HG02759 (cell line): ENCODE measurements around the gene RECK.
"Not testable (repeated sequence)": the region's sequence is repeated elsewhere in the genome, so short reads cannot be mapped to it uniquely, and the experiment has no call there.

Experiments
- ATAC-seq: cut with Tn5 transposase; IDR thresholded peaks from one replicate; pipeline ENCODE4 v1.9.1; 2021; ENCODE audit warnings: mild to moderate bottlenecking, moderate library complexity; ENCODE audit not compliant: unreplicated experiment

RECK gene

GRCh38 chr9:36063804-36064447, 27.2 kb downstream of the RECK start:
- no peak for ATAC-seq

DNA sequence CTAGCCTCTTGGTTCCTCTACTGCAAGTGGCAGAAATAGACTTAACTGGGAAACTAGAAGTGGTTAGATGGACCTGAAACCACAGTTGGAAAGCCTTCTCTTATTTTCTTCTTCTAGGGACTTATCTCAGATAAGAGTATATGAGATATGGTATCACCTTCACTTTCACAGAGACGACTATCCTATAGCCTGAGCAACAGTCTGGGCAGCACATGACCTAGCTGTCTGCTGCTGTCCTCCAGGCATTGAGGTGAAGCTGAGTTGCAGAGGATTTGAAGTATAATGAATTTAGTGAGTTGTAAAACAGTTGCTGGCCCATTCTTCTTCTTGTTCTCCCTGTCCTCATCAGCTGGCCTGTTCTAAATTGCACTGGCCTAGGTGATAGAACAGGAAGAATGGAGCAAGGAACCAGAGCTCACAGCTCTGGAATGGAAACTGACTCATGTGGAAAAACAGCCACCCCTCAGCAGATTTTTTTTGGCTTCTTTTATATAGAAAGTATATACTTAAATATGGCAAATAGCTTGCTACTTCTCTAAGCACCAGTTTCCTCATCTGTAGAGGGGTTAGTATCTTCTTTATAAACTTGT, 27.8 kb downstream of the RECK start:
- ATAC-seq = no peak

- ATAC-seq = no peak
These were observed 37.3 kb downstream of the RECK start for GRCh38 chr9:36074055-36074454.

DNA sequence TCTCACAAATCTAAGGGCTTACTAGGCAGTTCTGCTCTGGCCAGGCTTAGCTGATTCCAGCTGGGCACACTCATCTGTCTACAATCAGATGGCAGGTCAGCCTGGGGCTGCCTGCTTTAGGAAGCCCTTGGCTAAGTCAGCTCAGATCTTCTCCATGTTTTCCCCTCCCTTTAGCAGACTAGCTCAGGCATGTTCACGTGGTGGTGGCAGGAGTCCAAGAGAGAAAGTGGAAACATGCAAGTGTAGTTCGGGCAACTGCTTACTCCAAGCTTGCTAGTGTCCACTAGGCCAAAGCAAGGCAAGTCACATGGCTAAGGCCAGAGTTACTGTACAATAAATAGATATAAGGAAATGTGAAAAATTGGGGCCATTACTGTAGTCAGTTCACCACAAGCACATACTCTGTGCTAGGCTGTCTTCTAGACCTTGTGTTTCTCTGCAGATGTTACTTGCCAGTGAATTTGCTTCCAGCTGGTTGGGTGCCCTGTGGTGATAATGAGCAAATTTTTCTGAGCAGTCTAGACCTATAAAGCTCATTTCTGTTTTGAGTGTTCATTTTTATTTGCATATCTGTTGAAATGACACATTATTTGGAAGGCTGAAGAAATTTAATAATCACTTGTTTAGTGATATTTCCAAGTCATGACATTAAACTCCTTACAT, 38.3 kb downstream of the RECK start:
- ATAC-seq = no peak

DNA sequence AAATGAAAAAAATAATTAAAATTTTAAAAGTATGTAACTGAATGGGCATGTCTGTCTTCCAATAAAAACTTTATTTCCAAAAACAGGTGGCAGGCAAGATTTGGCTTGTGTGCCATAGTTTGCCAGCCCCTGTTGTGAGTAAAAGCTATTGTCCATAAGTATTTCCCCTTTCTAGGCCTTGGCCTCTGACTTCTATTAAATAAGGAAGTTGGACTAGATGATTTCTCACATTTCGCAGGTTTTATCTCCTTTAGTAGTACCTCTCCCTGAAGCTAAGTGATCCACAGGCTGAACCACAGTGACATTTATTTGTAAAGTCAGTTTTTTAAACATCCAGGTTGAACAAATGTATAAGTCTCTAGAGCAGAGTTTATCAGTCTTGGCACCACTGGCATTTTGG, 41.3 kb downstream of the RECK start:
- no peak for ATAC-seq

DNA sequence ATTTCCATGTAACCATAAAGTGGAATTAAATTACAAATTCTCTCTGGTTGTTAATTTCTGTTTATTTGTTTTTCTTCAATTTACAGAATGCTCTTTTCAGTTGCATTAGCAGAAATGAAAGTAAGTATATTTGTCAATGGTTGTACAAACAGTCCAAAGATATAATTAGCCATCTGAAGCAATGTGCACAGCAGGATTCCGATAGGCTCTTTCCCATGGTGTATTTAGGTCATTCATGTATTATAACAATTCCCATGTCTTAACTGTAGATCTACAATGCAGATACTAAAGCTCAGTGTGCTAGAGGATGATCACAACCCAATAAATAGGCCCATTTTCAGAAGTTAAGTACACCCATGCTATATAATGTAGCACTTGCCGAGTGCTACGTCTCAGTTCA, 43.8 kb downstream of the RECK start:
- no peak for ATAC-seq

DNA sequence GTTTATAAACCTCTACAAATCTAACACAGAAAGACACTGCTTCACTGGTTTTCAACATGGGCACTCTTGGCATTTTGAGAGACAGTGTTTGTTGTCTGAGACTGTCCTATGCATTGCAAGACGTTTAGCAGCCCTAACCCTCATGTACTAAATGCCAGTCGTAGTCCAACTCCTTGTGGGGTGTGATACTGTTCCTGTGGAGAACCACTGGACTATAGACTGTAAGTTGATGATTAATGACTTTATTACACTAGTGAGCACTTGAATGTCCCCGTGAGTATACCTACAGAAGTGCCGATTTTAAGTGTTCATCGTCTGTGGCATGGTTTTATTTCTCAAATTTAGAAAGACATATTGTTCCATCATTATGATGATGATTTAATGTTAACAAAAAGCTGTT, 46.2 kb downstream of the RECK start:
- no peak for ATAC-seq

DNA sequence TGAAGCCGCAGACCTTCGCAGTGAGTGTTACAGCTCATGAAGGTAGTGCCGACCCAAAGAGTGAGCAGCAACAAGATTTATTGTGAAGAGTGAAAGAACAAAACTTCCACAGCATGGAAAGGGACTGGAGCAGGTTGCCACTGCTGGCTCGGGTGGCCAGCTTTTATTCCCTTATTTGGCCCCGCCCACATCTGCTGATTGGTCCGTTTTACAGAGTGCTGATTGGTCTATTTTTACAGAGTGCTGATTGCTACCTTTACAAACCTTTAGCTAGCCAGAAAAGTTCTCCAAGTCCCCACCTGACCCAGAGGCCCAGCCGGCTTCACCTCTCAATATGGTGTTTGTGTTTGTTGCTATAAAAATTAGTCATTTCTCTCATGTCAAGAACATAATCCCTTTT, 49.7 kb downstream of the RECK start:
- ATAC-seq = no peak

DNA sequence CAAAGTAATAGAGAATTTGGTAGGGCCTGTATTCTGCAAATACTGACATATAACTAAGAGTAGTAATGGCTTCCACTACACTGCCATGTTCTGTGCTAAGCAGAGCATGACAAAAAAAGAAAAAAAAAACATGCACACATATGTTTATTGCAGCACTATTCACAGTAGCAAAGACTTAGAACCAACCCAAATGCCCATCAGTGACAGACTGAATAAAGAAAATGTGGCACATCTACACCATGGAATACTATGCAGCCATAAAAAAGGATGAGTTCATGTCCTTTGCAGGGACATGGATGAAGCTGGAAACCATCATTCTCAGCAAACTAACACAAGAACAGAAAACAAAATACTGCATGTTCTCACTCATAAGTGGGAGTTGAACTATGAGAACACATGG, 50.3 kb downstream of the RECK start:
- ATAC-seq = not testable (repeated sequence)

GRCh38 chr9:36088020-36088419, 51.3 kb downstream of the RECK start:
- ATAC-seq = no peak

GRCh38 chr9:36091026-36091953, 54.6 kb downstream of the RECK start:
- ATAC-seq = no peak

DNA sequence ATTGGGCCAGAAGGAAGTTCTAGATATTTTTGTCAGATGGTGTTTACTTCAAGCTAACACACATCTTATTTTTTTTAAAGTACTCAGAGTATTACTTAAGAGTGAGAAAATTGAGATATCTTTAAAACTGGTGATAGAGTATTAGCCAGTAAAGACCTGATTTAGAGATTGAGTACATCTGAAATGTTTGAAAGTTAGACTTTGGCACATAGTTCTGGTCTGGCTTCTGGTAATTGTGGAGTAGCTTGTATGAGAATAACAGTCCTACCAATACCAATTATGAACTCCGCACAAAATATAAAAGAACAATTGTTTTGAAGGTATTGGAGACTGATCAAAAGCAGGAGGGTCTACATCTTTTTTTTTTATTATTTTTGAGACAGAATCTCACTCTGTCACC, 55.3 kb downstream of the RECK start:
- no peak for ATAC-seq

DNA sequence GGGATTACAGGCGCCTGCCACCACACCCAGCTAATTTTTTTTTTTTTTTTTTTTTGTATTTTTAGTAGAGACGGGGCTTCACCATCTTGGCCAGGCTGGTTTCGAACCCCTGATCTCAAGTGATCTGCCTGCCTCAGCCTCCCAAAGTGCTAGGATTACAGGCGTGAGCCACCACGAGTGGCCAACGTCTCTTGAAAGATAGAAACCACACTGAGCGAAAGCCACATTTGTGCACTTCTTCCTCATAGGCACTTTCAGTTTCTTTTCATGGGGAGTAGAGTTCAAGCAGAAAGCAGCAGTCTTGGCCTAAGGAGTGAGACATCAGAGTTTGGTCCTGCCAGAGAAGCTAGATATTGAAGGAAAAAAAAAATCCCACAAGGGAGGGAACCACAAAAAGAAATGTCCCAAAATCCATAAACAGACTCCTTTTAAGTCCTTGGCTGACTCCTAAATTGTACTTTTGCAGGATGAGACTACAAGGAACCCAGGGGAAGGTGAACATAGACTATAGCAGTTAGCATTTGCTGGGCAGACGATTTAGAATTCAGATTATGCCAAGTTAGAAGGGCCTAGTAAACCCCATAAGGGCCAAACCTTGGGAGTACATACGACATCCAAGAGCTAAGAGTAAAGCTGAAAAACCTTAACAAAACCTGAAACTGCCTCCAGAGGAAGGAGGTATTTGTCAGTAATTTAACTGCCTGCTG, 55.9 kb downstream of the RECK start:
- peak; percentile 86 for ATAC-seq

DNA sequence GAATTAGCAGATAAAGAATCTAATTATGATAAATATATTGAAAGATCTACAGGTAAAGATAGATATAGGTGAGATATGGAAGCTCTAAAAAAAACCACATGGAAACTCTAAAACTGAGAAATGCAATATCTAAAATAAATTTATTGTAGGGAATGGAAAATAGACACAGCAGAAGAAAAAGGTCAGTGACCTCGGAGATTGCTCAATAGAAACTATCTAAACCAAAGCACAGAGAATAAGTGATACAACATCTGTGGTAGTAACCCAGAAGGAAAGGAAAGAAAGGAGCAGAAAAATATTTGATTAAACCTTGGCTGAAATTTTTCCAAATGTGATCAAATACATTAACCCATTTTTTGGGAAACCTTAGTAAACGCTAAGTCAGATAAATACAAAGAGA, 56.7 kb downstream of the RECK start:
- no peak for ATAC-seq

GRCh38 chr9:36099718-36100117, 63.0 kb downstream of the RECK start:
- ATAC-seq = no peak

DNA sequence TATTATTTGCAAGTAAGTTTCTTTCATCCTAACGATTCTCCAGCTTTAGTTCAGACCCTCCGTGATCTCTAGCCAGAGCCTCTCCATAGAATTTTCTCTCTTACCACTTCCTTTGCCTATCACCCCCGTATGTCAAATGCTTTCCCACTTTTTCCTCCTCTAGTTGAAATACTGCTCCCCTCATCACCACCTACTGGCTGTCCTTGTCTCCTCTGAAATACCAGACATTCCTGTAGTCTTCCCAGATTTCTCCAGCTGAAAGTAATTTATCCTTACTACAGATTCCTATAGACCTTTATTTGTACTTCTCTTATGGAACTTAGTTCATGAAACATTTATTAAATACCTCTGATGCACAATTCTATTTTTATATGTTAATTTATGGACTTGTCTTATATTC, 63.8 kb downstream of the RECK start:
- no peak for ATAC-seq

GRCh38 chr9:36101916-36102741, 65.4 kb downstream of the RECK start:
- ATAC-seq = no peak

DNA sequence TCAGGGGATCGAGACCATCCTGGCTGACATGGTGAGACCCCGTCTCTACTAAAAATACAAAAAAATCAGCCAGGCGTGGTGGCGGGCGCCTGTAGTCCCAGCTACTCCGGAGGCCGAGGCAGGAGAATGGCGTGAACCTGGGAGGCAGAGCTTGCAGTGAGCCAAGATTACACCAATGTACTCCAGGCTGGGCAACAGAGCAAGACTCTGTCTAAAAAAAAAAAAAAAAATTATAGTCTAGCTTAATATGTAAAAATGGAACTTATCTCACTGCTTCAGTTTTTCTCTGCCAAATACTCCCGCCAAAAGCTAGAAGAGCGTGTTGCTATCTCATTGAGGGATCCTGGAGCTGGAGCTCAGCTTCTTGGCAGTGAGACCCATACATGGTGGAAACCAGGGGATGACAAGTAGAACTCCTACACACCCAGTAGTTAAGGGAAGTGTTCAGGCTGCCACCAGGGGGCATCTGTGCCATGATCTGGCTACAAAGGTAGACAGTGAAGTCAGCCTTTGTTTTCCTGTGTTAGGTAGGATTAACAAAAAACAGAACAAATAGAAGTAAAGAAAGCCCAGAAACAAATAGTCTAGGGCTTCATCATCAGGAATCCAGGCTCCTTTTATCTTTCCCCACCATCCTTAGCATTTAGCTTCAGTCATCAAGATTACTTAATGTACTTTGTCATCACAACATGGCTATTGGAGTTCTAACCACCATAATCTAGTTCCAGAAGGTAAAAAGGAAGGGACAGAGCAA, 66.2 kb downstream of the RECK start:
- peak; percentile 71 for ATAC-seq

GRCh38 chr9:36109071-36109470, 72.4 kb downstream of the RECK start:
- no peak for ATAC-seq
